Colonic mucosa (tissue), 4 donors: ENCODE results near the gene PRPF18. TPM values are rescaled to one million over a fixed set of nuclear protein-coding genes. Genes with fewer than 3 reads are reported as not detected.
A peak's percentile ranks its signal among the peaks of the same experiment; 100 is the strongest.

Source experiments
- DNase-seq: peaks from one replicate; pipeline ENCODE4 v3.0.0-alpha.2; 2020
- H3K27ac ChIP-seq: fragments of 200-600 bp; one replicate; pipeline ENCODE4 v1.8.0; 2021
- H3K27me3 ChIP-seq: fragments of 200-600 bp; one replicate; pipeline ENCODE4 v1.8.0; 2021
- H3K36me3 ChIP-seq: fragments of 200-600 bp; one replicate; pipeline ENCODE4 v1.8.0; 2021
- H3K4me1 ChIP-seq: fragments of 200-600 bp; one replicate; pipeline ENCODE4 v1.8.0; 2021; ENCODE audit warnings: mild to moderate bottlenecking
- H3K4me3 ChIP-seq: fragments of 200-600 bp; one replicate; pipeline ENCODE4 v1.8.0; 2021
- H3K9ac ChIP-seq, 2 donors: one replicate each; pipeline ENCODE4 v1.7.0; 2013; ENCODE audit warnings: control low read depth in 2 of 2, low read depth in 2 of 2, low read length in 2 of 2
- H3K9me3 ChIP-seq: fragments of 200-600 bp; one replicate; pipeline ENCODE4 v1.8.0; 2021
- CTCF ChIP-seq: fragments of 200-600 bp; IDR thresholded peaks from one replicate; pipeline ENCODE4 v1.8.0; 2022; ENCODE audit warnings: antibody characterized with exemption, mild to moderate bottlenecking
- intact Hi-C: fragments of 100-400 bp; cut with DNase I; formaldehyde crosslinking; loops from one replicate; pipeline ENCODE4 v1.14.1; 2022
- total RNA-seq, 2 donors: library from RNA; stranded (reverse); fragmentation: NEBNext Ultra II Directional in 1 of 2; extraction: Animal tissue kit (Norgen Biotek cat#: 25700) in 1 of 2; gene quantifications; one replicate each; pipeline ENCODE4 v1.2.1, GENCODE V29; 2021
- donor health status: healthy.
- donor health status: DM: no; HTN: no; CAD: no.
- donor health status: DM: no; HTN: no; CAD: no.

Gene PRPF18
- total RNA-seq, 2 donors from 2014 or later = 20.3 to 20.4 TPM

GRCh38 chr10:13659887-13660550 lies 73.3 kb downstream of the PRPF18 start:
- Histone ChIP-seq H3K36me3 (no peaks in the 10 kb centered on the region), H3K4me1 (no peaks in the 10 kb centered on the region), H3K4me3 (no peak overlapping the region), H3K9me3 (no peaks in the 10 kb centered on the region), H3K27me3 (no peaks in the 10 kb centered on the region), H3K9ac (no peak overlapping the region), H3K27ac (no peak overlapping the region)
- intact Hi-C loops = loop anchor here (2.0 kb wide), 1 partner anchor 119 kb away; no protein-coding TSS in a partner anchor
- TF ChIP-seq CTCF = peak; percentile 81
- peak; percentile 61 for DNase-seq

GRCh38 chr10:13660551-13660920 lies 73.8 kb downstream of the PRPF18 start:
- Histone ChIP-seq H3K27ac (no peak overlapping the region), H3K9ac (no peak overlapping the region), H3K4me3 (no peak overlapping the region), H3K4me1 (no peaks in the 10 kb centered on the region), H3K36me3 (no peaks in the 10 kb centered on the region), H3K9me3 (no peaks in the 10 kb centered on the region), H3K27me3 (no peaks in the 10 kb centered on the region)
- no peak for DNase-seq
- no peak for TF ChIP-seq CTCF
- intact Hi-C loops = no loop called here

GRCh38 chr10:13661256-13661655 lies 74.5 kb downstream of the PRPF18 start:
- no peak for TF ChIP-seq CTCF
- Histone ChIP-seq H3K9me3 (no peaks in the 10 kb centered on the region), H3K4me1 (no peaks in the 10 kb centered on the region), H3K27me3 (no peaks in the 10 kb centered on the region), H3K36me3 (no peaks in the 10 kb centered on the region), H3K27ac (no peak overlapping the region), H3K9ac (no peak overlapping the region), H3K4me3 (no peak overlapping the region)
- DNase-seq = no peak
- intact Hi-C loops = no loop called here

- Histone ChIP-seq H3K4me3 (no peak overlapping the region), H3K9me3 (no peaks in the 10 kb centered on the region), H3K27ac (no peak overlapping the region), H3K36me3 (no peaks in the 10 kb centered on the region), H3K9ac (no peak overlapping the region), H3K4me1 (no peaks in the 10 kb centered on the region), H3K27me3 (no peaks in the 10 kb centered on the region)
- no peak for DNase-seq
- intact Hi-C loops = no loop called here
- no peak for TF ChIP-seq CTCF
Measured at GRCh38 chr10:13665516-13666262, 78.9 kb downstream of the PRPF18 start.

GRCh38 chr10:13668126-13668525 lies 81.4 kb downstream of the PRPF18 start:
- no peak overlapping the region for H3K27ac ChIP-seq

More at GRCh38 chr10:13668126-13668525, 81.4 kb downstream of the PRPF18 start:
- no peaks in the 10 kb centered on the region for H3K9me3 ChIP-seq
- no peak for DNase-seq
- TF ChIP-seq CTCF = no peak
- no peak overlapping the region for H3K4me3 ChIP-seq
- no peaks in the 10 kb centered on the region for H3K4me1 ChIP-seq
- H3K27me3 ChIP-seq = no peaks in the 10 kb centered on the region
- intact Hi-C loops = no loop called here
- no peaks in the 10 kb centered on the region for H3K36me3 ChIP-seq
- no peak overlapping the region for H3K9ac ChIP-seq
